Nephron (organoid): ENCODE data around the gene SALL2.

Experiments used
- H3K27ac Mint-ChIP-seq, 3 experiments: 2 replicates each; pipeline ENCODE4 v1.8.0; 2020; ENCODE audit warnings: mixed read lengths in 3 of 3, mild to moderate bottlenecking in 2 of 3, moderate library complexity in 1 of 3
- H3K27me3 Mint-ChIP-seq: 2 replicates; pipeline ENCODE4 v1.8.0; 2021; ENCODE audit warnings: low read depth, mild to moderate bottlenecking, moderate library complexity, mixed read lengths
- H3K36me3 Mint-ChIP-seq: 2 replicates; pipeline ENCODE4 v1.8.0; 2020; ENCODE audit warnings: low read depth, mixed read lengths
- H3K4me1 Mint-ChIP-seq: 2 replicates; pipeline ENCODE4 v1.8.0; 2020; ENCODE audit warnings: mixed read lengths
- H3K4me3 Mint-ChIP-seq, 3 experiments: 2 replicates each; pipeline ENCODE4 v1.8.0; 2020; ENCODE audit warnings: mild to moderate bottlenecking in 3 of 3, mixed read lengths in 3 of 3, moderate library complexity in 2 of 3
- H3K9me3 Mint-ChIP-seq: 2 replicates; pipeline ENCODE4 v1.8.0; 2020; ENCODE audit warnings: mixed read lengths
- CTCF ChIP-seq, 3 experiments: fragments of 200-600 bp; sonication (generic); IDR thresholded peaks; one replicate each; pipeline ENCODE4 v1.5.0; 2021; ENCODE audit warnings: antibody characterized with exemption in 3 of 3; ENCODE audit not compliant: unreplicated experiment in 3 of 3

SALL2 gene

GRCh38 chr14:21494902-21495762 lies 31.0 kb downstream of the SALL2 start:
- Mint-ChIP-seq H3K27ac (no peak overlapping the region), H3K4me3 (no peak overlapping the region), H3K27me3 (no peaks in the 10 kb centered on the region), H3K36me3 (peaks cover 73% of the 10 kb centered on the region), H3K4me1 (no peaks in the 10 kb centered on the region), H3K9me3 (no peaks in the 10 kb centered on the region)
- no peak for TF ChIP-seq CTCF (IDR thresholded peaks at IDR 0.05; ENCODE audit: unreplicated experiment in 3 of 3)

- Mint-ChIP-seq H3K9me3 (no peaks in the 10 kb centered on the region), H3K27ac (no peak overlapping the region), H3K36me3 (peaks cover 40% of the 10 kb centered on the region), H3K27me3 (no peaks in the 10 kb centered on the region), H3K4me3 (no peak overlapping the region), H3K4me1 (no peaks in the 10 kb centered on the region)
- TF ChIP-seq CTCF (IDR thresholded peaks at IDR 0.05; ENCODE audit: unreplicated experiment in 3 of 3): no peak
Observed at GRCh38 chr14:21486640-21487087, 39.5 kb downstream of the SALL2 start.

DNA sequence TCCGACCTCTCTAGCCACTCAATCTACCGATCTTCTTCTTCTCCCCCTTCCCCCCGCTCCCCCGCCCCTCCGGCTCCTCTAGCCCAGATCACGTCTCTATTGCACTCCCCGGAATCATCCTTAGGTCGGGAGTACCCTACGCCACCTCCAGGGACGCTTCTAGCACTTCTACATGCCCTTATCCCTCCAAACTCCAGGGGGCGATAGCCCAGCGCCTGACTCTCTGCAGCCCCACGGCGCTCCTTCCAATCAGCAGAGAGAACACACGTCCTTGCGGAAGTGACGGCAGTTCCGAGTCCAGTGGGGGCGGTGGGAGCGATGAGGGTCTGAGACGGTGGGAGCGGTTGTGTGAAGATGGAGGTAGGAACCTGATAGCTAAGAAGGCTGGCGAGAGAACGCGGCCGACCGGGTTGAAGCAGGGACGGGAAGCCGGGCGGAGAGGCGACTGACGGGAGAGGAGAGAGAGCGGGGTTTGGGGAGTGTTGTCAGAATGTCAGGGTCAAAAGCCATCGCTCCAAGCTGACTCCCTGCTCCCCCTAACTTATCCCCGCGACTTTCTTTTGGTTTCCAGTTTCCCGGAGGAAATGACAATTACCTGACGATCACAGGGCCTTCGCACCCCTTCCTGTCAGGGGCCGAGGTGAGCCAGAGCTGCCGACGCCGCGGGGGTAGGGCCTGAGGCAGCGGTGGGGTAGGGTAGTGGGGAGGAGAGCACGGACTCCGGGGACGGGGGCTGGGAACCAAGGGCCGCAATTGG lies 49.0 kb downstream of the SALL2 start, which contains the start of the genes RAB2B and TOX4:
Gene RAB2B, minus strand, starts transcription at position 35 of the 757 bp plus-strand sequence. CDS start 87 bp downstream, outside the sequence.
Gene TOX4, plus strand, starts transcription at position 271 of the 757 bp plus-strand sequence. Its CDS starts 84 bp downstream, at position 355.
- H3K27ac Mint-ChIP-seq: peak within 1 kb of the TSS; percentile 75 to 92 (median 89)
- TF ChIP-seq CTCF (IDR thresholded peaks at IDR 0.05; ENCODE audit: unreplicated experiment in 3 of 3): peak; percentile 95 to 97 (median 97)
- H3K27me3 Mint-ChIP-seq: no peaks in the 10 kb centered on the region
- peaks cover 30% of the 10 kb centered on the region for H3K36me3 Mint-ChIP-seq
- peak within 1 kb of the TSS; percentile 95 to 98 (median 98) for H3K4me3 Mint-ChIP-seq
- H3K4me1 Mint-ChIP-seq: peaks cover 12% of the 10 kb centered on the region
- H3K9me3 Mint-ChIP-seq: no peaks in the 10 kb centered on the region

DNA sequence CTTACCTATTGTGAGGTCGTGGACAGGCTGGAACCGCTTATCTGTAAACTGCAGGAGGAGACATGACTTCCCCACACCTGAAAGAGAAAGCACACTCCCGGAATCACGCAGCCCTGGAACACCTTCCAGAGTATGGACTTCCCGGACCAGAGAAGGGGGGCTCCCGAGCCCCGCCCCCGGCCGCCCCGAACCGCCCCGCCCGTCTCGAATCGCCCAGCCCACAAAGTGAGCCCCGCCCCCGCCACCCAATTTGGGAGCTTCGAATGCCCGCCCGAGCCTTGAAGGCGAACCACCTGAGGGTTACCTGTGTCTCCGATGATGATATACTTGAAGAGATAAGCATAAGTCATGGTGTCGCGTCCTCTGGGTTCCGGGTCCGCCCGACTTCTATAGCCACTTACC lies 49.6 kb downstream of the SALL2 start:
- H3K4me3 Mint-ChIP-seq: peak overlapping the region; percentile 95 to 98 (median 98)

More for the DNA sequence above, 49.6 kb downstream of the SALL2 start:
- Mint-ChIP-seq H3K27ac (peak overlapping the region; percentile 75 to 92 (median 89)), H3K4me1 (peaks cover 12% of the 10 kb centered on the region), H3K36me3 (peaks cover 34% of the 10 kb centered on the region), H3K27me3 (no peaks in the 10 kb centered on the region), H3K9me3 (no peaks in the 10 kb centered on the region)
- TF ChIP-seq CTCF (IDR thresholded peaks at IDR 0.05; ENCODE audit: unreplicated experiment in 3 of 3): no peak
